Activated T-helper 1 cell treated with anti-CD3 and anti-CD28 coated beads, Interleukin-12 subunit alpha, Interleukin-12 subunit beta, Interleukin-2, Interleukin-4 antibody, amounts not matched to agents 30 ng/mL and 10 ng/mL and 1 ng/mL, durations not matched to agents 14 hours and 24 hours and 36 hours (primary cell): ENCODE measurements around the gene RSPH9. TPM values are rescaled to one million over a fixed set of nuclear protein-coding genes. Genes with fewer than 3 reads are reported as not detected.

Experiments
- DNase-seq: peaks from one replicate; pipeline ENCODE4 v3.0.0; 2021; ENCODE audit warnings: low spot score
- H3K27ac Mint-ChIP-seq: one replicate; pipeline ENCODE4 v1.8.0; 2021; ENCODE audit warnings: mild to moderate bottlenecking, mixed read lengths
- H3K27me3 Mint-ChIP-seq: one replicate; pipeline ENCODE4 v1.8.0; 2022; ENCODE audit warnings: mild to moderate bottlenecking, moderate library complexity, mixed read lengths; ENCODE audit not compliant: insufficient read depth
- H3K36me3 Mint-ChIP-seq: one replicate; pipeline ENCODE4 v1.8.0; 2021; ENCODE audit warnings: low read depth, mixed read lengths
- H3K4me1 Mint-ChIP-seq: one replicate; pipeline ENCODE4 v1.8.0; 2021; ENCODE audit warnings: low read depth, mixed read lengths
- H3K4me3 Mint-ChIP-seq: one replicate; pipeline ENCODE4 v1.8.0; 2021; ENCODE audit warnings: mild to moderate bottlenecking, moderate library complexity, mixed read lengths
- H3K9me3 Mint-ChIP-seq: one replicate; pipeline ENCODE4 v1.8.0; 2021; ENCODE audit warnings: mixed read lengths
- intact Hi-C: fragments of 100-400 bp; cut with micrococcal nuclease; formaldehyde crosslinking; loops from one replicate; pipeline ENCODE4 v1.15.1; 2024
- total RNA-seq: library from RNA; stranded (reverse); gene quantifications from 2 replicates; pipeline ENCODE4 v1.2.3, GENCODE V29; 2022

RSPH9 gene
- total RNA-seq, result not detected in 2 replicates

- Mint-ChIP-seq H3K27me3 (peaks cover 3% of the 10 kb centered on the region), H3K27ac (peak within 1 kb of the TSS; percentile 72), H3K4me3 (peak within 1 kb of the TSS; percentile 87), H3K4me1 (peaks cover 25% of the 10 kb centered on the region), H3K36me3 (peaks cover 18% of the 10 kb centered on the region), H3K9me3 (no peaks in the 10 kb centered on the region)
- intact Hi-C loops, result loop anchor here (1.0 to 2.0 kb wide), 3 partner anchors 10 to 42 kb away; partner anchors contain the start of genes MAD2L1BP and MRPS18A
- DNase-seq, result peak; percentile 63
Observed at GRCh38 chr6:43644940-43645612, at the start of gene RSPH9. RSPH9 (plus strand) TSS chr6:43645036; CDS start chr6:43645099, 63 bp downstream.

- H3K36me3 Mint-ChIP-seq, result peaks cover 32% of the 10 kb centered on the region
- intact Hi-C loops, result no loop called here
- DNase-seq, result no peak
- no peaks in the 10 kb centered on the region for H3K9me3 Mint-ChIP-seq
- H3K27ac Mint-ChIP-seq, result no peak overlapping the region
- no peaks in the 10 kb centered on the region for H3K4me1 Mint-ChIP-seq
- no peaks in the 10 kb centered on the region for H3K27me3 Mint-ChIP-seq
- no peak overlapping the region for H3K4me3 Mint-ChIP-seq
Observed at GRCh38 chr6:43600595-43600994, 44.2 kb upstream of the RSPH9 start.

- H3K36me3 Mint-ChIP-seq, result peaks cover 34% of the 10 kb centered on the region
- no peaks in the 10 kb centered on the region for H3K27me3 Mint-ChIP-seq
- H3K4me1 Mint-ChIP-seq, result peaks cover 4% of the 10 kb centered on the region
- no peak overlapping the region for H3K27ac Mint-ChIP-seq
- H3K9me3 Mint-ChIP-seq, result no peaks in the 10 kb centered on the region
- no peak for DNase-seq
- intact Hi-C loops, result no loop called here
- H3K4me3 Mint-ChIP-seq, result no peak overlapping the region
Observed at GRCh38 chr6:43604174-43604573, 40.7 kb upstream of the RSPH9 start.

- Mint-ChIP-seq H3K27ac (no peak overlapping the region), H3K9me3 (no peaks in the 10 kb centered on the region), H3K4me3 (no peak overlapping the region), H3K4me1 (peaks cover 4% of the 10 kb centered on the region), H3K36me3 (peaks cover 38% of the 10 kb centered on the region), H3K27me3 (no peaks in the 10 kb centered on the region)
- intact Hi-C loops, result no loop called here
- no peak for DNase-seq
Observed at GRCh38 chr6:43606019-43606418, 38.8 kb upstream of the RSPH9 start.

GRCh38 chr6:43608310-43608763, 36.5 kb upstream of the RSPH9 start:
- DNase-seq, result no peak
- Mint-ChIP-seq H3K27me3 (no peaks in the 10 kb centered on the region), H3K36me3 (peaks cover 37% of the 10 kb centered on the region), H3K4me1 (peaks cover 4% of the 10 kb centered on the region), H3K4me3 (no peak overlapping the region), H3K9me3 (no peaks in the 10 kb centered on the region), H3K27ac (peak overlapping the region; percentile 18)
- intact Hi-C loops, result loop anchor here (1.0 to 2.0 kb wide), 2 partner anchors 18 to 471 kb away; no protein-coding TSS in a partner anchor

- H3K27ac Mint-ChIP-seq, result peak overlapping the region; percentile 21
- H3K36me3 Mint-ChIP-seq, result peaks cover 36% of the 10 kb centered on the region
- H3K4me3 Mint-ChIP-seq, result no peak overlapping the region
- no peaks in the 10 kb centered on the region for H3K9me3 Mint-ChIP-seq
- H3K27me3 Mint-ChIP-seq, result no peaks in the 10 kb centered on the region
- peaks cover 4% of the 10 kb centered on the region for H3K4me1 Mint-ChIP-seq
- intact Hi-C loops, result loop anchor here (1.0 to 2.0 kb wide), 2 partner anchors 18 to 470 kb away; no protein-coding TSS in a partner anchor
- no peak for DNase-seq
Observed at GRCh38 chr6:43608807-43609206, 36.0 kb upstream of the RSPH9 start.

GRCh38 chr6:43609402-43609801, 35.4 kb upstream of the RSPH9 start:
- Mint-ChIP-seq H3K9me3 (no peaks in the 10 kb centered on the region), H3K27ac (no peak overlapping the region), H3K4me1 (peaks cover 4% of the 10 kb centered on the region), H3K4me3 (no peak overlapping the region), H3K36me3 (peaks cover 36% of the 10 kb centered on the region), H3K27me3 (no peaks in the 10 kb centered on the region)
- no peak for DNase-seq
- intact Hi-C loops, result loop anchor here (2.0 kb wide), 1 partner anchor 17 kb away; no protein-coding TSS in a partner anchor

GRCh38 chr6:43610431-43610830, 34.4 kb upstream of the RSPH9 start:
- peaks cover 4% of the 10 kb centered on the region for H3K4me1 Mint-ChIP-seq
- no peak for DNase-seq
- no peaks in the 10 kb centered on the region for H3K27me3 Mint-ChIP-seq
- H3K9me3 Mint-ChIP-seq, result no peaks in the 10 kb centered on the region
- H3K27ac Mint-ChIP-seq, result peak overlapping the region; percentile 66
- H3K4me3 Mint-ChIP-seq, result no peak overlapping the region
- intact Hi-C loops, result no loop called here
- H3K36me3 Mint-ChIP-seq, result peaks cover 31% of the 10 kb centered on the region

GRCh38 chr6:43613721-43614395, 31.0 kb upstream of the RSPH9 start:
- no peaks in the 10 kb centered on the region for H3K9me3 Mint-ChIP-seq
- H3K4me3 Mint-ChIP-seq, result no peak overlapping the region
- DNase-seq, result no peak
- H3K27me3 Mint-ChIP-seq, result no peaks in the 10 kb centered on the region
- H3K4me1 Mint-ChIP-seq, result no peaks in the 10 kb centered on the region
- no peak overlapping the region for H3K27ac Mint-ChIP-seq
- intact Hi-C loops, result no loop called here
- peaks cover 29% of the 10 kb centered on the region for H3K36me3 Mint-ChIP-seq

- Mint-ChIP-seq H3K36me3 (peaks cover 28% of the 10 kb centered on the region), H3K4me3 (no peak overlapping the region)
- no peak for DNase-seq
Observed at GRCh38 chr6:43614396-43614730, 30.5 kb upstream of the RSPH9 start.

GRCh38 chr6:43616725-43617472, 27.9 kb upstream of the RSPH9 start:
- H3K36me3 Mint-ChIP-seq, result peaks cover 30% of the 10 kb centered on the region

More at GRCh38 chr6:43614396-43614730, 30.5 kb upstream of the RSPH9 start:
- Mint-ChIP-seq H3K27me3 (no peaks in the 10 kb centered on the region), H3K27ac (no peak overlapping the region), H3K4me1 (no peaks in the 10 kb centered on the region), H3K9me3 (no peaks in the 10 kb centered on the region)
- intact Hi-C loops, result no loop called here

GRCh38 chr6:43621078-43621835, 23.6 kb upstream of the RSPH9 start:
- Mint-ChIP-seq H3K4me3 (no peak overlapping the region), H3K9me3 (no peaks in the 10 kb centered on the region), H3K27me3 (no peaks in the 10 kb centered on the region), H3K36me3 (peaks cover 48% of the 10 kb centered on the region), H3K4me1 (peaks cover 7% of the 10 kb centered on the region), H3K27ac (no peak overlapping the region)
- DNase-seq, result no peak
- intact Hi-C loops, result no loop called here

More at GRCh38 chr6:43616725-43617472, 27.9 kb upstream of the RSPH9 start:
- Mint-ChIP-seq H3K9me3 (no peaks in the 10 kb centered on the region), H3K4me1 (no peaks in the 10 kb centered on the region), H3K27ac (no peak overlapping the region), H3K4me3 (no peak overlapping the region), H3K27me3 (no peaks in the 10 kb centered on the region)
- DNase-seq, result no peak
- intact Hi-C loops, result no loop called here
